Fibroblast of pulmonary artery (primary cell): Measurements from ENCODE around the gene CYRIA.

ENCODE experiments used
- DNase-seq: peaks from one replicate; pipeline ENCODE4 v3.0.0-alpha.2; 2010; ENCODE audit warnings: low read depth
- H3K4me3 ChIP-seq: replicated peaks from 2 replicates; pipeline ENCODE4 v1.5.1; 2011; ENCODE audit warnings: low read depth, mild to moderate bottlenecking, control low read depth, low read length, moderate library complexity
- TF ChIP-seq, protein P1 (sequence below): IDR thresholded peaks from 2 replicates; pipeline ENCODE4 v1.5.1; 2011; ENCODE audit warnings: mild to moderate bottlenecking, control low read depth, low read length, inconsistent platforms; ENCODE audit errors: missing control alignments

CYRIA gene

DNA sequence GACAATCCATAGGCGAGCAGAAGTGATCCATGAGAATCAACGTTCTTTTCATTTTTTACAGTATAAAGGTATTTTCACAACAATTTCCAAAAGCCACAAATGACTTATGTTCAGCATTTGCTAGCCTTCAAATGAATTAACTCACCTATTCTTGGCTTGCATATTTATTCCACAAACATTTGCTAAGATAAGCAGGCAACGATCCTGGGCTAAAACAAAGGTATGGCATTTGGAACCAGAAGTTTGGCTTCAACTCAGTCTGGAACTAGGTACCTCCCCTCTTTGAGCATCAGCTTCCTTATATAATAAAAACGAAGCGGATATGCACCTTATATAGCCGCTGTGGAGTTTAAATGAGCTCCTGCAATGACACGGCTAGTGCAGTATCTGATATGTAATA lies 20.5 kb downstream of the CYRIA start:
- DNase-seq, result no peak
- no peak overlapping the region for H3K4me3 ChIP-seq
- TF ChIP-seq, protein P1, sequence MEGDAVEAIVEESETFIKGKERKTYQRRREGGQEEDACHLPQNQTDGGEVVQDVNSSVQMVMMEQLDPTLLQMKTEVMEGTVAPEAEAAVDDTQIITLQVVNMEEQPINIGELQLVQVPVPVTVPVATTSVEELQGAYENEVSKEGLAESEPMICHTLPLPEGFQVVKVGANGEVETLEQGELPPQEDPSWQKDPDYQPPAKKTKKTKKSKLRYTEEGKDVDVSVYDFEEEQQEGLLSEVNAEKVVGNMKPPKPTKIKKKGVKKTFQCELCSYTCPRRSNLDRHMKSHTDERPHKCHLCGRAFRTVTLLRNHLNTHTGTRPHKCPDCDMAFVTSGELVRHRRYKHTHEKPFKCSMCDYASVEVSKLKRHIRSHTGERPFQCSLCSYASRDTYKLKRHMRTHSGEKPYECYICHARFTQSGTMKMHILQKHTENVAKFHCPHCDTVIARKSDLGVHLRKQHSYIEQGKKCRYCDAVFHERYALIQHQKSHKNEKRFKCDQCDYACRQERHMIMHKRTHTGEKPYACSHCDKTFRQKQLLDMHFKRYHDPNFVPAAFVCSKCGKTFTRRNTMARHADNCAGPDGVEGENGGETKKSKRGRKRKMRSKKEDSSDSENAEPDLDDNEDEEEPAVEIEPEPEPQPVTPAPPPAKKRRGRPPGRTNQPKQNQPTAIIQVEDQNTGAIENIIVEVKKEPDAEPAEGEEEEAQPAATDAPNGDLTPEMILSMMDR, result no peak

DNA sequence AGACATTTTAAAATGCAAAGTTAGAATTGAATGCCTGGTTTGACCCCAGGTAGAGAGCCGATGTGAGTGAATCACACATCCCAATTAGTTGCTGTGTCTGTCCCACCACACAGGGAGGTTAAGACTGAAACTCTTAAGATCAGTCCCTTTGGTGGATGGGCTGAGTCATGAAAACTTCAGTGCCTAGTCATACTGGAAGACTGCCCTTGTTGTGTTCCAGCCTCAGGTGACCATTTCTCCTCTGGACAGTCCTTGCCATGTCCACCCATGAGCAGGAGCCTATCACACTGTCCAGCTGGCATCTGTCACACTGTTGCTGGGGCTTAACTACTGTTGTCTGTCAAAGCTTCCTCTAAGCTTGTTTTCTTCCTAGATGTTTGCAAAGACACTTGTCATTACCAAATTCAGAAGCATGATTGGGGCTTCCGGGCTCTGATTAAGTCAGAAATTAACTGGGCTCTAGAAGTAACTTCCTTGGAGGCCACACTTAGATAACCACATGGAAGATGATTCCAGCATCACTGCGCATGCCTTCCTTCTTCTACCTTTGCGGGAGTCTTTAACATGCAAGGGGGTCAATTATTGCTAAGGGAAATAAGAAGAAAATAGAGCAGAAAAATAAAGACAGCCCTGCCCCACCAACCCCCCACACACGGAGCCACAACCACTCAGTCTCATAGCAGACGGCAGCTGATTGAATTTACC lies 21.3 kb downstream of the CYRIA start:
- TF ChIP-seq, protein P1, result no peak
- DNase-seq, result no peak
- no peak overlapping the region for H3K4me3 ChIP-seq

DNA sequence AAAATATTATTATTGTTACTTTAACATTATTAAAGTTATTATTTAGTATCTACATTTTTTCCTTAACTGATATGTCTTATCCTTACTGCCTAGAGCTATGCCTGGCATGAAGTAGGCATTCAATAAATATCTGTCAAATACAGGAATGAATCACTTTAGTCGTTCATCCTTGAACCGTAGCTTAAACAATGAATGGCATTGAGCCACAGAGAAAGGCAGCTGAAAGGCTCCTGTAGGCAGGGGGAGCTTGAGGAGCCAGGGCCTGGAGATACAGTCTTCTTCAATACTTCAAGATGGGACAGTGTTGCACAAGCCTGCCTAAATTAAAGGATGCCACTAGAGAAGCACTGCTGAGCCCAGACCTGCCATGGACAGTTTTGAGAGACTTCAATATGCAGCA lies 22.5 kb downstream of the CYRIA start:
- TF ChIP-seq, protein P1, result peak; percentile 13
- H3K4me3 ChIP-seq, result no peak overlapping the region
- DNase-seq, result peak; percentile 71

DNA sequence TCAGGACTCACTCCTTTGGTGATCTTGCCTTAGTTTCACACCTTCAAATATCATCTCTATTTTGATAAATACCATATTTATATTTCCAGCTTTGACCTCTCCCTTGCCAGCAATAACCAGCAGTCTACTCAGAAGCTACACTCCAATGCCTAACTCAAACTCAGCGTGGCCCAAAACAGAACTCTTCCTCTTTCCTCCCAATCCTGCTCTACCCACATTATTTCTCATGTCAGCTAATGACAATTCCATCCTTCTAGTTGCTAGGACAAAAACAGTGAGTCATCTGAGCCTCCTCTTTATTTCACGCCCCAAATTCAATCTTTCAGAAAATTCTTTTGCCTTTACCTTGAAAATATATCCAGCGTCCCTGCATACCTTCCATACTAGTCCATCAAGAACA lies 23.5 kb downstream of the CYRIA start:
- DNase-seq, result no peak
- TF ChIP-seq, protein P1, result no peak
- no peak overlapping the region for H3K4me3 ChIP-seq

DNA sequence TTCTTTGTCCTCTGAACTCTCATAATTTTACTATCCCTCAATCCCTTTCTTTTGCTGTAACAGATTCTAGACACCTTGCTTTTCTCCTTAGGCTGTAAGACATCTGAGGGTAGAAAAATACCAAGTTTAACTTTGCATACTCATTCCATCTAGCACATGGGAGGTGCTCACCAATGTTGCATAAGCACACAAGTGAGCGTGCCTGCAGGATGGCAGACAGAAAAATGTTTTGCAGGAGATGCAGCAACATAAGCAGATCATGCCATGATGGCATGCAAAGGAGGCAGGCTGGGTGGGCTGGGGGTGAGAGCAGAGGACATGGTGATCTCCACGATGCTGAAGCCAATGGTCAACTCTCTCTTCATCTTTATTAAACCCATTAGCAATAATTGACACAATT lies 24.1 kb downstream of the CYRIA start:
- H3K4me3 ChIP-seq, result no peak overlapping the region
- TF ChIP-seq, protein P1, result no peak
- no peak for DNase-seq

DNA sequence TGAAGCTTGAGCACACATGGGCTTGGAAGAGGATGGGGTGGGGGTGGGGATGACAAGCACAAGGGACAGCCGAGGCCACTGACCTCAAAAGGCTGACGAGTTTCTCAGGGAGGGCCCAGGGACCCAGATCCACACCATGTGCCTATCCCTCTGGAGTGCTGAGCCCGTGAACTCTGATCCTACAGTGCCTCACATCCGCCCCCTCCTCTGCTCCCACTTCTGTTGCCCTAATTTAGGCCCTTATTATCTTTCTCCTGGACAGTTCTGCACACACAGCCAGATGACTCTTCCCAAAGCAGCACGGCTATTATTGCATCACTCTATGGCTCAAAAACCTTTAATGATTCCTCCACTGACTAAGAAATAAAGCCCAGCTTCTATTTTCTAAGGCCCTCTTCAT lies 24.8 kb downstream of the CYRIA start:
- no peak overlapping the region for H3K4me3 ChIP-seq
- TF ChIP-seq, protein P1, result no peak
- peak; percentile 59 for DNase-seq

DNA sequence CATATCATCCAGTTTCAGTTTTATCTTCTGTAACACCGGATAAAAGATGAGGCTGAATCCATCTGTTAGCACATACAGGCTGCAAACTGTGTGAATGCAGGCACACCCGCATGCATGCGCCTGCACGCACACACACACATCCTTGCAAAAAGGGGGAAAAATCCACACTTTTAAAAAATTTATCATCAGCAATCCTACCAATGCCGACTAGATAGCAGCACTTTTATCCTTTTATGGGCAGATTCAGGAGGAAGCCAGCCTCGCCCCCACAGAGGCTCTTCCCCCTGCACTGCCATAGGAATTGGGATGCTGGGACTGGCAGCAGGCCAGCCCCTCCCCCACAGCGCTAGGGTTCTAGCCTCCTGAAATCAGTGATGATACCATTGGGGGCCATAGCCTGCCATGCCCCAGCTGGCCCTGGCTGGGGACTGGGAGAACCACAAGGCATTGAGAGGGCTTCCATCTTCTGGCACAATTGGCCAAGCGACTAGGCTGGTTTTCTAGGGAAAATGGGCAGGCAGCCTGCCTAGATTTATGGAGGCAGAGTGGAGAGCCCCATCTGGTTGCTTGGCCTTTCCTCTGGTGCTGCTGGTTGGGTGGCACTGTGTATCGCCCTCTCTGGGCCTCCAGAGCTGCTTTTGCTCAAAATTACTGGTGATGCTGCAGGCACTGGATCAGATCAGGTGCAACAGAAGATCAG lies 25.5 kb downstream of the CYRIA start:
- H3K4me3 ChIP-seq, result no peak overlapping the region
- TF ChIP-seq, protein P1, result no peak
- DNase-seq, result no peak
